ENCODE data around the gene TRAF2.

Gene TRAF2

DNA sequence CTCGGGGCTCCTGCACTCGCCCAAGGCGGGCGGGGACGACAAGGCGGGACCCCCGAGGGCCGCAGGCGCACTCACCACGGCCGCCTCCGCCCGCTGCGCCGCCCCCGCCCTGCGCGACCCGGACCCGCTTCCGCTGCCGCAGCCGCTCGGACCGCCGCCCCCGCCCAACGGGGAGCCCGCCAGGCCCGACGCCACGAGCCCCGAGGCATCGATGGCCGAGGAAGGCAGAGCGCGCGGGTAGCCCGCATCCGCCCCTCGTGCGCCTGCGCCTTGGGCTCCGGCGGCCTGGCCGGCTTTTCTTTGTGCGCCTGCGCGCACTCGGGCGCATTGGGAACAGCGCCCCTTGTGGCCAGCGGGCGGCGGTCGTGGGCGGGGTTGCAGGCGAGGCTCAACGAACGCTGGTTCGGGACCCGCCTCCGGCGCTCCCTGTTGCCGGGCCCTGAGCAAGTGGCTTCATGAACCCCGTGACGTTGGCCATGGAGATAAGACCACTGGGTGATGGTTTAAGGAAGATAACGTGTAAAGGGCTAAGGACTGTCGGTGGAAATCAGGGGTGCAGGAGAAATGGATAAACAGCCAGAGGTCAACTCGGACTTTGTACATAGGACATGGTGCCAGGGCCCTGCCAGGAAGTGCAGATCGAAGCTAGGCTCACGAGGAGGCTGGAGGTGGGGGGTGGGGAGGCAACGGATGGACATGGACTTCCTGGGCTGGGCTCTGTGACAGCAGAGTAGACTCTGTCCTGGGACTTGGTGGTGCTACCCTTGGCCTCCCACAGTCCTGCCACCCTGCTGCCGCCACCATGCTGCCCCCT is 58.4 kb downstream of the TRAF2 start, which contains the start of the genes C8G and FBXW5:
TSS of gene C8G (plus strand) at position 725 of the 814 bp plus-strand sequence. CDS start at position 803, 78 bp downstream.
TSS of gene FBXW5 (minus strand) at position 220 of the 814 bp plus-strand sequence. CDS start 655 bp downstream, outside the sequence.
- peak within 1 kb of the TSS; percentile 87 for H3K4me3 ChIP-seq (ENCODE audit: low read depth, low read length)
- peak; percentile 70 for DNase-seq (ENCODE audit: low read depth)

- no peak overlapping the region for H3K4me3 ChIP-seq (ENCODE audit: low read depth, low read length)
Observed at GRCh38 chr9:136945333-136946227, 59.3 kb downstream of the TRAF2 start.

GRCh38 chr9:136946228-136947027 is 60.1 kb downstream of the TRAF2 start:
- DNase-seq (ENCODE audit: low read depth), result no peak
- H3K4me3 ChIP-seq (ENCODE audit: low read depth, low read length), result no peak overlapping the region

More at GRCh38 chr9:136945333-136946227, 59.3 kb downstream of the TRAF2 start:
- DNase-seq (ENCODE audit: low read depth), result no peak

DNA sequence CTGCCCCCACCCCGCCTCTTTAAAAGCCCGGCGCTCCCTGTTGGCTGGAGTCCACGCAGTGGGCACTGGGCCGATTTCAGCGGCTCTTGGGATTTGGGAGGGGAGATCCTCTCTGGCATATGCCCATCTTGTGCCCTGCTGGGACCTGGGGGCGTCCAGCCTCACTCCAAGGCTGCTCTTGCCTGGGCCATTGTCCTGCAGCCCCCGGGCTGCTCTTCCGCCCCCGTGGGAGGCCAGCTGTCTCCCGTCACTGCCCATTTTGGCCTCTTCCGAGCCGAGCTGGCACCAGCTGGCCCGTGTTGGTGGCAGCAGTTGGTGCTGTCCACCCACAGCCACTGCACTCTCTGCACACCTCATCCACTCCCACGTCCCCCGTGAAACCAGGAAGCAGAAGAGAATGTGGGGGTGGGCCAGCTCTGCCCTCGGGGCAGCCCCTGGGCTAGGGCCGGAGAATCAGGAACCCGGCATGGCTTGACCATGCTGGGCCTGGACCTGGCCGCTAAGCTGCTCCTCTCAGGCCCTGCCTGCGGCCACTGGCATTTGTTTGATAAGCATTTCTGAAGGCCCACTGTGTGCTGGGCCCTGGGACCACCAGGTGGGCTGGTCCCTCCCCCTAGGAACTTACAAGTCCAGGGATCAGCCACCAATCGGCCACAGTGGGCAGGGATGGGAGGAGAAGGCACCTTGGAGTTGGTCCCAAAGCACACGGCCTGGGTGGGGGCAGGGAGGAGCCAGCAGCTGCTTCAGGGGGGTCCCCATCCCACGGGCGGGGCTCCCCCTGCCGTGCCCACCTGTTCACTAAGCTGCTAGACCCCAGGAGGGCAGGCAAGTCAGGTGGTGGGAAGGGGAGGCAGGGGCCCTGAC is 60.9 kb downstream of the TRAF2 start:
- no peak for DNase-seq (ENCODE audit: low read depth)
- no peak overlapping the region for H3K4me3 ChIP-seq (ENCODE audit: low read depth, low read length)

DNA sequence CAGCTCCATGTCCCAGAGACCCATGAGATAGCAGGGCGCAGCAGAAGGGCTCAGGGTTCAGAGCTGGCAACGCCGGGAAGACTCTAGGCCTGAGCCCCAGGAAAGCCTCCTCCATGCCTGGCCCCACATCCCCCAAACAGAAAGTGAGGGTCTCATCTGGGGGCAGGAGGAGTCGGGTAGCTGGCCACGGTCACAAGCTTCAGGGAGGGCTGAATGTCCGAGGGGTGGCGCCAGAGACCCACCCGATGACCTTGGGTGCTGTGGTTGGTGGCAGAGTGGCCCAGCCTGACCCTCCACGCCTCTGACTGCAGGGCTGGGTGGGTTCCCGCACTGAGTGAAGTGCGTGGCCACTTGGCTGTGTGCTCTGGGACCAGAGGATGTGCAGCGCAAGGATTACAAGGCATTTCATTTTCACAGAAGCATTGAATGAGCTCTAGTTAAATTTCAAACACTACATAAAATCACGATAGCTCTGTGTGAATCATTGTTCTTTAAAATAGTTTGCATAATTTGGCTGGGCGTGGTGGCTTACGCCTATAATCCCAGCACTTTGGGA is 61.7 kb downstream of the TRAF2 start:
- H3K4me3 ChIP-seq (ENCODE audit: low read depth, low read length), result no peak overlapping the region
- no peak for DNase-seq (ENCODE audit: low read depth)

- H3K4me3 ChIP-seq (ENCODE audit: low read depth, low read length), result peak overlapping the region; percentile 51
- DNase-seq (ENCODE audit: low read depth), result no peak
Observed at GRCh38 chr9:136949239-136949816, 63.0 kb downstream of the TRAF2 start.

DNA sequence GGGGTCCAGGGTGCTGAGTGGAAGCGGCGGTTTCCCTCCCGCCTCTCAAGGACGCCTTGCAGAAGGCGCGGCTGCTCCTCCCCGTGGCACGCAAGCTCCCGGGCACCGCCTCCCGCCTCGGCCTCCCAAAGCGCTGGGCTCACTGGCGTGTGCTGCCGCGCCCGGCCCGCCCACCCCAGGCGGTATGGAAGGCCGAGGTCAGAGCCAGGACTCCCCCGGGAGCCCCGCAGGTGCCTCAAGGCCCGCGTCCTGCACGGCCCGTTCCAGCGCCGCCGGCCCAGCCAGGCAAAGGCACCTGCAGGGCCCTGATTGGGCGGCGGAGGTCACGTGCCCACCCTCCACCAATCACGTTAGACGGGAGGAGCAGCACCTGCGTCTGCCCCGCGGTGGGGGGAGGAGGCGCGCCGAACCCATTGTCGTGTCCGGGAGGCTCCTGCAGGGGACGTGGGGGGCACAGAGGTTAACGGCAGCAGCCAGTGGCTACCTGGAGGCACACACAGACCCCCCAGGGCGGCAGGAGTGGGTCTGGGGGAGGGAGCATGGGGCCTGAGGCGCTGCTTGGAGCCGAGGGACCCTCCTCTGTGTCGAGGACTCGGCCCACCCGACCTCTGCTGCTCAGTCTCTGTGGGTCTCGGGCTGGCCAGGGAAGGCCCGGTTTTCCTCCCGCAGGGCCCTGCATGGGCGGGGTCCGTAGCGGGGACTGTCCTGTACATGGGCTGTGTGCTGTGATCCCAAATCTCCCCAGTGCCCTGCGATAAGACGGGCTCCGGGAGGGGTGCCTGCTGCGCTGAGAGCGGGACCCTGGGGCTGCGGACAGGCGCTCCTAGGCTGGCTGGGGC is 63.7 kb downstream of the TRAF2 start:
- H3K4me3 ChIP-seq (ENCODE audit: low read depth, low read length), result peak overlapping the region; percentile 51
- peak; percentile 15 for DNase-seq (ENCODE audit: low read depth)

GRCh38 chr9:136950656-136951276 is 64.5 kb downstream of the TRAF2 start:
- H3K4me3 ChIP-seq (ENCODE audit: low read depth, low read length), result no peak overlapping the region
- no peak for DNase-seq (ENCODE audit: low read depth)

GRCh38 chr9:136951541-136952320 is 65.4 kb downstream of the TRAF2 start, which contains the start of gene LCN12:
Gene LCN12, plus strand, starts transcription at chr9:136952273. Its CDS starts 55 bp downstream, at chr9:136952328.
- no peak within 1 kb of the TSS for H3K4me3 ChIP-seq (ENCODE audit: low read depth, low read length)
- no peak for DNase-seq (ENCODE audit: low read depth)

DNA sequence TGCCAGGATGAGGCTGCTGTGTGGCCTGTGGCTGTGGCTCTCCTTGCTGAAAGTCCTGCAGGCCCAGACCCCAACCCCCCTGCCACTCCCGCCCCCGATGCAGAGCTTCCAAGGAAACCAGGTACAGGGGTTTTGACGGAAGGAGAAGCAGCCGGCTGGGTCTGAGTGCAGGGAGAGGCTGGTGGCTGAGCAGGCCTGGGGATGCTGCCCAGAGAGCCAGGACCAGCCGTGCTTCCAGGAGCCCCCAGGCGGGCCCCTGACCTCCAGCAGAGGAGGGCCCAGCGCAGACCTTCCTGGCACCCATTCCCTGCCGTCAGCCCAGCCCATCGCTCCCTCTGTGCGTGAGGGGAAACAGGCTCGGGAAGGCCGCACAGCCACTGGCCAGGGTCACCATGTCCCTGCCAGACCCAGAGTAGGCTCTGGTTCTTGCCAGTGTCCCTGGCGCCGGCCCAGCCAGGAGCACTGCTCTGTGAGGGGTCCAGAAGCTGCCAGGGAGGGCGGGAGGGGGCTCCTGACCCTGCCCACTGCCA is 66.1 kb downstream of the TRAF2 start:
- DNase-seq (ENCODE audit: low read depth), result no peak
- H3K4me3 ChIP-seq (ENCODE audit: low read depth, low read length), result no peak overlapping the region

- no peak for DNase-seq (ENCODE audit: low read depth)
- no peak overlapping the region for H3K4me3 ChIP-seq (ENCODE audit: low read depth, low read length)
Observed at GRCh38 chr9:136952876-136953770, 66.8 kb downstream of the TRAF2 start.

DNA sequence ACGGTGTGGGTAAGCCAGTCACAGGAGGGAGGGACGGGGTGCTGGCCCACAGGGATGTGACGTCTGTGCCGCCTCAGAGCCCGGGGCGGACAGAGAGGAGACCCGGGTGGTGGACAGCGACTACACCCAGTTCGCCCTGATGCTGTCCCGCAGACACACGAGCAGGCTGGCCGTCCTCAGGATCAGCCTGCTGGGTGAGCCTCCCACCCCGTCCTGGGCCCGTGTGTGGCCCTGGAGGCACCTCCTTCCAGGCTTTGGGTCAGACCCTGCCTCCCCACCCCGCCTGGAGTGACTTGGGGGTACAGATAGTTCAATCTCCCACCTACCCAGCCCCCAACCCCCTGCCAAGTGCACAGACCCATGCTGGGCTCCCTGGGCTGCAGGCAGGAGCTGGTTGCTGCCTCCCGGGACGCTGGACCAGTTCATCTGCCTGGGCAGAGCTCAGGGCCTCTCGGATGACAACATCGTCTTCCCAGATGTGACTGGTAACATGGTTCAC is 67.5 kb downstream of the TRAF2 start:
- no peak overlapping the region for H3K4me3 ChIP-seq (ENCODE audit: low read depth, low read length)
- no peak for DNase-seq (ENCODE audit: low read depth)

DNA sequence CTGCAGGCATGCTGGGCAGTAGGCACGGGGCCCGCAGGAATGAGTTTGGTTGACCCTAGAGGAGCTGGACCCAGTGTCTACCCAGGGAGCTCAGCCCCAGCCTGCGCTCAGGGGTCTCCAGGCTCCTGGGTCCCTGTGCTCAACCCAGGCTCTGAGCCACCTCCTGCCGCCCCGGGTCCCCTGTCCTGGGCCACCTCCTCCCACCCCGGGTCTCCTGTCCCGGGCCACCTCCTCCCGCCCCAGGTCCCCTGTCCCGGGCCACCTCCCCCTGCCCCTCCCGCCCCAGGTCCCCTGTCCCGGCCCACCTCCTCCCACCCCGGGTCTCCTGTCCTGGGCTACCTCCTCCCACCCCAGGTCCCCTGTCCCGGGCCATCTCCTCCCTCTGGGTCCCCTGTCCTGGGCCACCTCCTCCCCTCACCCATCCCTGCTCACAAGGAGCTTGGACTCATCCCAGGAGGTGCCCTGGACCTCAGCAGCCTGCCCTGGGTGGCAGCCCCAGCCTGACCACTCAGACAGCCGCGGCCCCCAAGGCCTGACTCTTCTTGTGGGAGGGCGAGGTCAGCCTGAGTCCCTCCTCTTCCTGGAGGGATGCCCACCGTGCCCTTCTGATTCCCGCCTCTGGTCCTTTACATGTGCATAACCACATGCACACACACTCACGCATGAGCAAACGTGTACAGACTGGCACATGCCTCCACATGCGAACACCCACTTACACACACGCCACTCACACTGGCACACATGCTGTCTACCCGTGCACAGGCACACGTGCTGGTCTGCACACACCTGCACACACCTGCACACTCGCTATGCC is 68.2 kb downstream of the TRAF2 start:
- H3K4me3 ChIP-seq (ENCODE audit: low read depth, low read length), result no peak overlapping the region
- DNase-seq (ENCODE audit: low read depth), result no peak
